NCI-H345 (cell line): ENCODE results near the gene TCN1.

Source experiments
- DNase-seq: peaks from one replicate; lab custom pipeline; 2025; lab: John Stamatoyannopoulos, UW

Gene TCN1

DNA sequence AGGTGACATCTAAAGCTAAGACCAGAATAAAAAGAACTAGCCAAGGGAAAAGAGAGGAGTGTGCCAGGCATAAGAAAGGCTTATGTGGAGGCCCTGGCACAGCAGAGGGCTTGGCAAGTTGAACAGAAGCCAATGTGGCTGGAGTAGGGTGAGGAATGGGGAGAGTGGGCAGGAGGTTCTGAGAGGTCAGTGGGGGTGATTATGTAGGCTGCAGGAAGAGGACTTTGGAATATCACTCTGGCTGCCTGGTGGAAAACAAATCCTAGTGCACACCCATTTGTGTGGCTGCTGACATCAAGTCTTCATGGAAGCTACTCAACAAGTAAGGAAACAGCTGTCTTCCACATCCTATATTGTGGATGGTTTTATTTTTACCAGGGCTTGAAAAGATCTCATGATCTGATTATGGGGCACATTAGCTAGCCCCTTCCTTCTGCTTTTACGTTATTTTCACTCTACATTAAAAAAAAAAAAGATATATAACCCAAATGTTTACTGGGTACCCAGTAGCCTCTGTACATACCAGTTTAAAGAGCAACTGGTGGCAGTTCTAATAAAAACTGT lies 59.2 kb downstream of the TCN1 start:
- DNase-seq: no peak

DNA sequence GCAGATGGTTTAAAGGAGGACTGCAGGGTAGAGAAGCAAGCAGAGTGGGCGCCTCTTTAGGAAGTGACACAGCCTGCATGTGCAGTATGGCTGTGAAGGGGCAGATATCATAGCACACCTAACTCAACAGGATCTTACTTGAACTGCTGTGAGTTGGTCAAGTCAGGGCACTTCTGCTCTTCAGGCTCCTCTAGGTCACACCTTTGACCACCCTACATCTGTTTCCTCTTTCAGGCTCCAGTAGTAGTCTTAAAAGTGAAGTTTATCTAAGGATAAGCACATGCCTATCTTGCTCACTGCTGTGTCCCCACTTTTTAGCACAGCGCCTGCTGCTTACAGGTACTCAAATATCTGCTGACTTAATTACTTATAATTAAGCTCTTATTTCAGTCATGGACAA lies 62.2 kb downstream of the TCN1 start:
- no peak for DNase-seq
